ENCODE data around the gene CPLX3.

CPLX3 gene

GRCh38 chr15:74788683-74789151 is 37.7 kb upstream of the CPLX3 start:
- DNase-seq, result no peak

GRCh38 chr15:74789171-74789631 is 37.2 kb upstream of the CPLX3 start:
- no peak for DNase-seq

- DNase-seq, result no peak
These were observed 36.7 kb upstream of the CPLX3 start for GRCh38 chr15:74789741-74790079.

- no peak for DNase-seq
These were observed 36.1 kb upstream of the CPLX3 start for GRCh38 chr15:74790080-74790916.

GRCh38 chr15:74791007-74791406 is 35.4 kb upstream of the CPLX3 start:
- no peak for DNase-seq

- no peak for DNase-seq
These were observed 34.8 kb upstream of the CPLX3 start for GRCh38 chr15:74791667-74792066.

- no peak for DNase-seq
These were observed 34.0 kb upstream of the CPLX3 start for GRCh38 chr15:74792227-74793016.

- no peak for DNase-seq
These were observed 33.0 kb upstream of the CPLX3 start for GRCh38 chr15:74793135-74794028.

GRCh38 chr15:74794248-74794969 is 32.0 kb upstream of the CPLX3 start:
- DNase-seq, result no peak

GRCh38 chr15:74794970-74795349 is 31.5 kb upstream of the CPLX3 start:
- no peak for DNase-seq

- DNase-seq, result no peak
These were observed 30.3 kb upstream of the CPLX3 start for GRCh38 chr15:74795966-74796625.

- no peak for DNase-seq
These were observed 27.8 kb upstream of the CPLX3 start for GRCh38 chr15:74798388-74799254.

GRCh38 chr15:74799255-74799855 is 27.1 kb upstream of the CPLX3 start:
- no peak for DNase-seq

GRCh38 chr15:74799856-74800558 is 26.4 kb upstream of the CPLX3 start:
- peak; percentile 75 for DNase-seq

- DNase-seq, result no peak
These were observed 25.8 kb upstream of the CPLX3 start for GRCh38 chr15:74800559-74801094.

- DNase-seq, result no peak
These were observed 25.0 kb upstream of the CPLX3 start for GRCh38 chr15:74801311-74801997.

- DNase-seq, result no peak
These were observed 24.1 kb upstream of the CPLX3 start for GRCh38 chr15:74802290-74802689.

- no peak for DNase-seq
These were observed 23.5 kb upstream of the CPLX3 start for GRCh38 chr15:74802862-74803447.
